Cardiac fibroblast (primary cell): ENCODE data around the gene MMP2.

Experiments
- DNase-seq, 2 donors: peaks; one replicate each; pipeline versions ENCODE4 v3.0.0 to v3.0.0-alpha.2; 2010; ENCODE audit warnings: low read depth in 2 of 2
- H3K4me3 ChIP-seq, 2 donors: replicated peaks in 1 of 2; 1 replicate in 1 of 2; 2 replicates in 1 of 2; pipeline ENCODE4 v1.5.1; 2011; ENCODE audit warnings: low read depth in 2 of 2, low read length in 2 of 2, mild to moderate bottlenecking in 2 of 2, moderate library complexity in 1 of 2
- CTCF ChIP-seq: IDR thresholded peaks from one replicate; pipeline ENCODE4 v1.5.1; 2011; ENCODE audit warnings: low read depth, mild to moderate bottlenecking, low read length, inconsistent platforms

Gene MMP2

GRCh38 chr16:55438281-55438680 is 40.7 kb upstream of the MMP2 start:
- no peak for TF ChIP-seq CTCF
- H3K4me3 ChIP-seq = no peak overlapping the region
- DNase-seq = no peak

- H3K4me3 ChIP-seq = no peak overlapping the region
- TF ChIP-seq CTCF = no peak
- DNase-seq = no peak
These were observed 39.8 kb upstream of the MMP2 start for GRCh38 chr16:55439101-55439690.

- no peak for TF ChIP-seq CTCF
- no peak overlapping the region for H3K4me3 ChIP-seq
- no peak for DNase-seq
These were observed 35.3 kb upstream of the MMP2 start for GRCh38 chr16:55443434-55444346.

- no peak for DNase-seq
- no peak overlapping the region for H3K4me3 ChIP-seq
- no peak for TF ChIP-seq CTCF
These were observed 34.1 kb upstream of the MMP2 start for GRCh38 chr16:55444754-55445485.

- no peak overlapping the region for H3K4me3 ChIP-seq
- no peak for DNase-seq
- TF ChIP-seq CTCF = no peak
These were observed 31.8 kb upstream of the MMP2 start for GRCh38 chr16:55447231-55447630.

- DNase-seq = no peak
- no peak for TF ChIP-seq CTCF
- no peak overlapping the region for H3K4me3 ChIP-seq
These were observed 26.0 kb upstream of the MMP2 start for GRCh38 chr16:55452996-55453395.
